Kasumi-1 (cell line): Measurements from ENCODE around the gene ZNF423.
"Not testable (repeated sequence)": the region's sequence is repeated elsewhere in the genome, so short reads cannot be mapped to it uniquely, and the experiment has no call there.

Source experiments
- DNase-seq, 2 experiments: peaks; one replicate each; lab custom pipeline; 2025; lab: John Stamatoyannopoulos, UW

ZNF423 gene

GRCh38 chr16:49697631-49698452 lies 158.1 kb downstream of the ZNF423 start:
- no peak for DNase-seq

GRCh38 chr16:49696414-49697101 lies 159.4 kb downstream of the ZNF423 start:
- no peak for DNase-seq

- no peak for DNase-seq
These were observed 160.0 kb downstream of the ZNF423 start for GRCh38 chr16:49695782-49696413.

- no peak for DNase-seq
These were observed 162.5 kb downstream of the ZNF423 start for GRCh38 chr16:49693445-49693844.

GRCh38 chr16:49690778-49691177 lies 165.1 kb downstream of the ZNF423 start:
- no peak for DNase-seq

GRCh38 chr16:49688036-49688697 lies 167.7 kb downstream of the ZNF423 start:
- no peak for DNase-seq

GRCh38 chr16:49687476-49688002 lies 168.4 kb downstream of the ZNF423 start:
- DNase-seq, result no peak

GRCh38 chr16:49684696-49685095 lies 171.2 kb downstream of the ZNF423 start:
- no peak for DNase-seq

GRCh38 chr16:49682577-49683165 lies 173.2 kb downstream of the ZNF423 start:
- no peak for DNase-seq

- no peak for DNase-seq
These were observed 174.6 kb downstream of the ZNF423 start for GRCh38 chr16:49681217-49681883.

GRCh38 chr16:49679095-49679494 lies 176.8 kb downstream of the ZNF423 start:
- DNase-seq, result no peak

GRCh38 chr16:49677661-49678060 lies 178.3 kb downstream of the ZNF423 start:
- not testable (repeated sequence) for DNase-seq

- no peak for DNase-seq
These were observed 180.5 kb downstream of the ZNF423 start for GRCh38 chr16:49675413-49675812.

- DNase-seq, result no peak
These were observed 180.9 kb downstream of the ZNF423 start for GRCh38 chr16:49674990-49675389.

- DNase-seq, result no peak
These were observed 181.5 kb downstream of the ZNF423 start for GRCh38 chr16:49674351-49674851.

- DNase-seq, result no peak
These were observed 182.5 kb downstream of the ZNF423 start for GRCh38 chr16:49673442-49673841.

GRCh38 chr16:49672753-49673152 lies 183.2 kb downstream of the ZNF423 start:
- DNase-seq, result no peak

- DNase-seq, result no peak
These were observed 184.6 kb downstream of the ZNF423 start for GRCh38 chr16:49671333-49671732.

GRCh38 chr16:49670627-49671026 lies 185.3 kb downstream of the ZNF423 start:
- no peak for DNase-seq

- DNase-seq, result no peak
These were observed 190.3 kb downstream of the ZNF423 start for GRCh38 chr16:49665482-49666230.
